Hematopoietic multipotent progenitor cell treated with erythropoietin and hydrocortisone succinate and interleukin-3 and kit ligand, for 15 days (in vitro differentiated cells): ENCODE data around the gene RHOBTB3.
"Not testable (repeated sequence)": the region's sequence is repeated elsewhere in the genome, so short reads cannot be mapped to it uniquely, and the experiment has no call there.

Experiments used
- DNase-seq: peaks from one replicate; pipeline ENCODE4 v3.0.0-alpha.2; 2015; ENCODE audit warnings: low spot score

The RHOBTB3 gene, protein sequence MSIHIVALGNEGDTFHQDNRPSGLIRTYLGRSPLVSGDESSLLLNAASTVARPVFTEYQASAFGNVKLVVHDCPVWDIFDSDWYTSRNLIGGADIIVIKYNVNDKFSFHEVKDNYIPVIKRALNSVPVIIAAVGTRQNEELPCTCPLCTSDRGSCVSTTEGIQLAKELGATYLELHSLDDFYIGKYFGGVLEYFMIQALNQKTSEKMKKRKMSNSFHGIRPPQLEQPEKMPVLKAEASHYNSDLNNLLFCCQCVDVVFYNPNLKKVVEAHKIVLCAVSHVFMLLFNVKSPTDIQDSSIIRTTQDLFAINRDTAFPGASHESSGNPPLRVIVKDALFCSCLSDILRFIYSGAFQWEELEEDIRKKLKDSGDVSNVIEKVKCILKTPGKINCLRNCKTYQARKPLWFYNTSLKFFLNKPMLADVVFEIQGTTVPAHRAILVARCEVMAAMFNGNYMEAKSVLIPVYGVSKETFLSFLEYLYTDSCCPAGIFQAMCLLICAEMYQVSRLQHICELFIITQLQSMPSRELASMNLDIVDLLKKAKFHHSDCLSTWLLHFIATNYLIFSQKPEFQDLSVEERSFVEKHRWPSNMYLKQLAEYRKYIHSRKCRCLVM

DNA sequence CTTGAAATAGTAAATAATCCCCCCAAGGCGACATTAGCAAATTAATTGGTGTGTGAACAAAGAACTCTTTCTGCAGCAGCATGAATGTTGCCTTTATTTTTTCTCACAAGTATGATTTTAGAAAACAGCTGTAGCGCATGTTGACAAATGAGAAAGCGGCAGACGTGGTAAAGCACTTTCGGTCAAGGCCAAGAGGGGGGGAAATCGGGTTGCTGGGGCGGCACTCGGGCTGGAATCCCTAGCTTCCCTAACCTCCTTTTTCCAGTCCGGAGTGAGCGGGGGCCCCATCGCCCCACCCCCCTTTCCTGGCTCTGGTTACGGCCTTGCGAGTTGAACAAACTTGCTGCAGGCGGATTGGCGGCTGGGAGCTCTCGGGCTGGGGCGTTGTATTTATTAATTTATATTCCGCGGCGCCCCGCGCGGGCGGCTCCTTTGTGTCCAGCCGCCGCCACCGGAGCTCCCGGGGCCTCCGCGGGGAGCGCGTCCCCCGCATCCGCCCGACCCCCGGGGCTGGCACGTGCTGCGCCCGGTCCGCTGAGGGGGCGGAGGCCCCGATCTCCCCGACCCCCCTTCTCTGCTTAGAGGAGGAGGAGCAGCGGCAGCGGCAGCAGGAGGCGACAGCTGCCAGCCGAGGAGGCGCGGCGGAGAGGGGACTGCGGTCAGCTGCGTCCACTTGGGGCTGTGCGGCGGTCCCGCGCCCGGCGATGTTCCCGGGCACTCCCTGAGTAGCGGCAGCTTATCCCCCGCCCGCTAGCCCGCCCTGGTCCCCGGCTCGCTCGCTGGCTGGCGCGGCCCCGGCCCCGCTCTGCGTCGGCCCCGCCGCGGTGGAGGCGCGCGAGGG lies at the start of gene RHOBTB3:
TSS of gene RHOBTB3 (plus strand) at position 607 of the 841 bp plus-strand sequence. CDS start 347 bp downstream, outside the sequence.
- peak; percentile 60 for DNase-seq

DNA sequence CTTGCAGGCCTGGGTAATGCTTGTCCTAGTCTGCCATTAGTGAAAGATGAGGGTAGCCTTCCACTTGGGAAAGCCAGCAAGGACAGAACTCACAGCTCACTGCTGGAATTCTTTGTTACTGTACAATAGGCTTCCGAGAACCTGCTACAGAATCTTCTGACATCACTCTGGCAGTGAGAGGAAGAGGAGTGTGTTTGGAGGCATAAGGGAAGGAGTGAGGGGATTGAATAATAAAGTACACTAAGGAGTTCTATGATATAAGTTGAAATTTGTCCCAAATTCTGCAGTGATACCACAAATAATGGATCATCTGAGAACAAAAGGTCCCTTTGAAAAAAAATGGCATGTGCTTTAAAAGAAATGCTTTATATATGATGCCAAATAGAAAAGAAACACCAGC lies 48.2 kb upstream of the RHOBTB3 start, which contains the start of gene SPATA9:
TSS of gene SPATA9 (minus strand) at position 101 of the 400 bp plus-strand sequence. CDS start 137 bp downstream, outside the sequence.
- no peak for DNase-seq

DNA sequence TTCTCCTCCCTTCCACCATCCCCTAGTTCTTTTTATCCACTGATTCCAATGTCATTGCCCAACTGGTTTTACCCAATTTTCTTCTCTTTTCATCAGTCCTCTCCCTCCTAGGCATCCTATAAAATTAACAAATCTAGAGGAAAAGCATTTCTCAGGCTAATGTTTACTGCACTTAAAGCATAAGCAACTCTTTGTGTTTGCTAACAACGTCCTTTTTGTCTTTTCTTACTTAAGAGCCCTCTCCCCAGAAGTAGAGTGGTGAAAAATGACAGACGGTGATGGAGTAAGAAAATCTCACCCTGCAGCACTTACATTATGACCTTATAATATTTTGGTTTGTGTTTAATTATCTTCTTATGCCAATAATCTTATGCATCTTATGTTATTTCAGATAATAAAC lies 46.8 kb upstream of the RHOBTB3 start:
- DNase-seq: no peak

DNA sequence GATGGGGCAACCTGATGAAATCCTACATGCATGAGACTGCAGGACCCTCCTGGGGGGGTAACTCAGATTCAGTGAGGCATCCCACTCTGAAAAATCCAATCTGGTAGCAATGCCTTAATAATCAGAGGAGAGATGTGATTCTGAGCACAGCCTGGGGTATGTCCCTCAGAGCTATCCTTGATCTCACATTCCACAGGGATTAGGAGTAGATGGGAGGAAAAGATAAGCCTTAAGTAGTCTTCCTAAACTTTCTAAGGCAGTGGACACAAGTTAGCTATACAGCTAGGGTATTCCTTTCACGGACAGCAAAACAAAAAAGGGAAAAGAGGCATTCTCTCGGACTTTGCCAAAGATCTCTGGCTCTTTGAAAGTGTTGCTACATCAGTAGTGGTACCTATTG lies 44.5 kb upstream of the RHOBTB3 start:
- no peak for DNase-seq

DNA sequence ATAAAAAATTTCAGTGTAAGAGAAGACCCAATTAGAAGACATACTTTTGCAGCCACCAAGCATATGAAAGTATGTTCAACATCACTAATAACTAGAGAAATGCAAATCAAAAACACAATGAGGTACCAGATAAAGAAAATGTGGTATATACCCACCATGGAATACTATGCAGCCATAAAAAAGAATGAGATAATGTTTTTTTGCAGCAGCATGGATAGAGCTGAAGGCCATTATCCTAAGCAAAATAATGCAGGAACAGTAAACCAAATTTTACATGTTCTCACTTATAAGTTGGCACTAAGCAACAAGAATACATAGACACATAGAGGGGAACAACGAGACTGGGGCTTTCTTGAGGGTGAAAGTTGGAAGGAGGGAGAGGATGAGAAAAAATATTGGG lies 41.5 kb upstream of the RHOBTB3 start:
- no peak for DNase-seq

DNA sequence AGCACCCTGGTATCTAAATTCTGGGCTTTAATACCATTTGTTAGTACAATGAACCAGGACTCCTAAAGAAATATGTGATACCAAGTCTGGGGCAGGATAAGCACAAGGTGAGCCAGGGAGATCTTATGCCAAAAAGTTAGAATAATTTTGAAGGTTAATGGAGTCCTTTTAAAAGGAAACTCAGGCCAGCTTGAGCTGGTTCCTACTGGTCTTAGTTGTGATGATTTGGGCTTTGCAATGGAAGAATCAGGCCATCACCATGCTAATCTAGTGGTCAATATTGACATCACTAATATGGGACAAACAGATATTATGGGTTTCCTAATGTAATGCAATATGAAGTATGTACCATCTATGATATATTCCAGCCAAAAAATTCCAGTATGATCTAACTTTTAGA lies 40.8 kb upstream of the RHOBTB3 start:
- no peak for DNase-seq

DNA sequence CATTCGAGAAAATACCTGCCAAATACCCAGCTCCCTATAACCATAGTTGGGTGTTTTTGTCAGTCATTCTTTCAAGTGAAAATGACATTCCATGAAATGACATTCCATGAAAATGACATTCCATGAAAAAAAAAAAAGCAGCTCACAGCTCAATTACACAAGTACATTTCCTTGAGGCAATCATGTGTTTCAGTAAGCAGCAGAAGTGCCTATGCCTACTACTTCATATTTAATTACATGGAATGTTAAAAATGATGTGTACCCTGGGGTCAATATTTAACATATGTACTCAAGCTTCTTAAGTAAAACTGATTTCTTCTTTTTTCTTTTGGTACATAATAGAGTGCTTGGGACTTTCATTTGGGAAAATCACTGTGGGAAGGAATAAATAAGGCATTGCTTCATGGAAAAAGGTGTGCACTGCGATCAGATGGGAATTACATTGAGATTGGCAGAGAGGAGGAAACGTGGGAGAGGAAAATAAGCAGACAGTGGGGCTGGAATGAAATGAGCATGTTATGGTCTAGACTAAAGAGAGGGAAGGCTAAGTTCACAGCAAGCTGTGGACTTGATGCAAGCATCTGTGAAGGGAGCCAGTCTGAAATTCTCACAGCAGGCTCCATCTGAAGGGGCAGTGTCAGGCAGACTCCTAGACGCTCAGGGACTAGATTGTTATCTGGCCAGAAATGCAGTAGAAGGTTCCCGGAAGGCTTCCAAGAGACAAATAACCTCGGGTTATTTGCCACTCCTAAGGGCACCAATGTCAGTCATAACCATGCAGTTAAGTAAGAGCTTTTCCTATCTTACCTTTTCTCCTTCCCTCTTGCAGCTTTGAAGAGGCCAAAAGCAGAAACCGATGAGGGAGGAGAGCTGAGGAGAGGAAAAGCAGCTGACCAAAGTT lies 33.1 kb upstream of the RHOBTB3 start:
- DNase-seq: no peak

DNA sequence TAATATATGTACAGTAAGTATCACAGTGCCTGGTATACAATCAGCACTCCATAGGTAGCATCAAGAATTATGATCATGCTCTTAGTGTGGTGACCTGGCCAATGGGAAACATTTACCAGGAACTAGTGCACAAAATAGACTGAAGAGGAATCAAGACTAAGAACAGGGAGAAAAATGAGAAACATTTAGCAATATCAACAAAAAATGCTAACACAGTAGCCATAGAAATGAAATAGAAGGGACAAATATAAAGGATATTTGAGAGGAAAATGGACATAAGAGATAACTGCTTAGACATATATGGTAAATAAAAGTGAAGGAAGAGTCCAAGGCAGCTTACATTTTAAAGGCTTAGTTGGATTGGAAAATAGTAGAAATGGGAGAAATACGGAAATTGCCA lies 31.8 kb upstream of the RHOBTB3 start:
- DNase-seq: no peak

DNA sequence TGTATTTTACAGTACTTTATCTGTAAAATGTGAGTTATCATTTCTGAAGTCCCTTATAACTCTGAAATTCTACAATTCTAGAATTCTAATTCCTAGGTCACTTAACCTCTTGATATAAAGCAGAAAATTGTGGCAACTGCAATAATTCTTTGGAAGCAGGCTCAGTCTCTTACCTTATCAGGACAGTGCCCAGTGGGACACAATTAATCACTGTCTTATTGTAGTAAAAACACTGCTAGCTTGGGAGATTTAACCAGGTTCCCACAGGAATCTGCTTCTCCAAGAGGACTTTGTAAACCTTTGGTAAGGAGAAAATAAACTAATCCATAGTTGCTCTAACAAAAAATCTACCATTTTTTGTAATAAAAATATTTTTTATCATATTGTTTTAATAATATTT lies 30.1 kb upstream of the RHOBTB3 start:
- DNase-seq: no peak

DNA sequence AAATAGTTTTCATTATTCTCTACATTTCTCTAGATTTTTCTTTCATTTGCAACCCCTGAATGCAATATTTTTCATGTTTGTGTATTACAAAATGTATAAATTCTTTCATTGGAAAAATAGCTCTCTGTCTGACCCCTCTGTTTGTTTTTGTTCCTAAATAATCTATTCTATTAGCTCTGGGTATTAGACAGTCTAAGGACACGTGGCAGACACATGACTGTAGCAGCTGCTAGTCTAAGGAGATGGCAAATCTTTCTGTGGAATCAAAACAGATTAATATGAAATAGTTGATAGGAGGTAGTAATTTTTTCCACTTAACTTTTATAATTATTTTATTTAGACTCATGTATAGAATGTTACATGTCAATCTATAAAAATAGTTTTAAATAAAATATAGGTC lies 27.0 kb upstream of the RHOBTB3 start:
- DNase-seq: no peak

DNA sequence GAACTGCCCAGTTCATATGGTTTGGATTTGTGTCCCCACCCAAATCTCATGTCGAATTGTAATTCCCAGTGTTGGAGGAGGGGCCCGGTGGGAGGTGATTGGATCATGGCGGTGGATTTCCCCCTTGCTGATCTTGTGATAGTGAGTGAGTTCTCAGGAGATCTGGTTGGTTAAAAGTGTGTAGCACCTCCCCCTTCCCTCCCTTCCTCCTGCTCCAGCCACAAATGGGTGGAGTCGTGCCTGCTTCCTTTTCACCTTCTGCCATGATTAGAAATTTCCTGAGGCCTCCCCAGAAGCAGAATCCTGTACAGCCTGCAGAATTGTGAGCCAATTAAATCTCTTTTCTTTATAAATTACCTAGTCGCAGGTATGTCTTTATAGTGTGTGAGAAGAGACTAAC lies 24.9 kb upstream of the RHOBTB3 start:
- DNase-seq: not testable (repeated sequence)

DNA sequence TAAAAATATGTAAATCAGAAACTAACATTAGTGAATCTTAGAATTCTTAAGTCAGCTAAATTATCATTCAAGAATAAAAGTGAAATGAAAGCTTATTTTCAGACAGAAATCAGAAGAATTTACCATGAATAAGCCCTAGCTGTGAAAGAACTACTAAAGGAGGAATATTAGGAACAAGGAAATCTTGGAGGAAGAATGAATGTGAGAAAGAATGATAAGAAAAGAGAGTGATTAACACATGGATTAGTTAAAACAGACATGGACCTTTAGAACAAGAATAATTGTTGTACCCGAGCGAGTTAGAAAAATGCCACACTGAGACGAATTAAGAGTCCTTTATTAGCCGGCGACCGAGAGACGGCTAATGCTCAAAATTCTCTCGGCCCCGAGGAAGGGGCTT lies 24.1 kb upstream of the RHOBTB3 start:
- DNase-seq: no peak

DNA sequence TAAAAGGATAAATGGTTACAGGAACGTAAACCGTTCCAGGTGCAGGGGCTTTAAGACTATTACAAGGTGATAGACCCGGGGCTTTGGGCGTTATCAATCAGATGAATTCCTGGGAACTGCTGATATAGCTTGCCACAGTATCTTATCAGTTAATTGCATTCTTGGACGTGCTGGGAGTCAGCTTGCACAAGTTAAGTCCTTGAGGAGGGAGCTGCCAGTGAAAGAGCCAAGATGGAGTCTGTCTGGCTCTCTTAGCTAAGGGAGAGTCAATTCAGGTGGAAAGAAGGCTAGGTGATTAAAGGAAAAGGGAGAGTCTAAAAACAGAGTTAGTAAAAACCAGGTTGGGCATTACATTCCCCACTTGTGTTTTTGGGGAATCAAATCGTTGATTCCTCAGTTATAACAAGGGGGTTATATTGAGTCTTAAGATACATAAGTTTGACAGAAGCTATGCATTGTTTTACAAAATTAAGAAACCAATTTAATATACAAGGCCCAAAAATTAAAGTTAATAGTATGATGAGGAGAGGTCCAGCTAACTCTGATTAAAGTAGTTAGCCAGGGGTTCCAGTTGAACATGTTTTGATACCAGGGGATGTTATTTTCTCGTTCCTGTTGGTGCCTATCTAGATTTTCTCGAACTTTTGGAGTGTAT lies 23.5 kb upstream of the RHOBTB3 start:
- not testable (repeated sequence) for DNase-seq

DNA sequence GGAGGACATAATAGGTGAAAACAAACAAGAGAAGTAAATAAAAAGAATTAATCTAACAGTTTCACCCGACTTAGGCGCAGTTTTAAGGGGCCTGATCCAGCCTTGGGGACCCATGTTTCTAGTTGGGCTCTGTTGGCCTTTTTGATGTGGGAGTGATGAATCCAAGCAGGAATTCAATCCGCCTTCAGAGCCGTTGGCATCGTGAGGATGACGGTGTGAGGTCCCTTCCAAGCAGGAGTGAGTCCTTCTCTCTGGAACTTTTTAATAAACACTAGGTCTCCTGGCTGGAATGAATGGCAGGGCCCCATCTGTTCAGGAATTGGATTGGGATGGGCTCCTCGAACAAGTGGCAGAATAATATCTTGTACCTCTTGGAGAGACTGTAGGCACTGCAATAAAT lies 22.3 kb upstream of the RHOBTB3 start:
- no peak for DNase-seq

DNA sequence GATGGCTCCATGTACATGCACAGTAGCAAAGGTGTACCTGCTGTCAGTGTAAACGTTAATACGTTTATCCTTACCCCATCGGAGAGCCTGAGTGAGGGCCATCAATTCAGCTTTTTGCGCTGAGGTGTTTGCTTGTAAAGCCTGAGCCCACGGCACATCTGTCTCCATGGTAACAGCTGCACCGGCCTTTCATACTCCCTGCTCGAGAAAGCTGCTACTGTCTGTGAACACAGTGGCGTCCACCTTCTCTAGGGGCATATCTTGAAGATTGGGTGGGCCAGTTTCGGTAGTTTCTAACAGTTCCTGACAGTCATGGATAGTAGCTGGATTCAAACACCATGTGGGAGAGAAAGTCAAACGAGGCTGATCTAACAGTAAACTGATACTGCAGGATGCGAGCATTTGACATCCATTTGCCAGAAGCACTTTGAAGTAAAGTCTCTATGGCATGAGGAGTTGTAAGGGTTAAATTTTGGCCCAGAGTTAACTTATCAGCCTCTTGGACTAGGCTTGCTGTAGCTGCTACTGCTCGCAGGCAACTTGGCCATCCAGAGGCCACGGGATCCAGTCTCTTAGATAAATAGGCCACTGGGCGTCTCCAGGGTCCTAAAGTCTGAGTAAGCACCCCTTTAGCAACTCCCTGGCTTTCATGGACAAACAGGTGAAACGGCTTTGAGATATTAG lies 21.0 kb upstream of the RHOBTB3 start:
- DNase-seq: peak; percentile 52

DNA sequence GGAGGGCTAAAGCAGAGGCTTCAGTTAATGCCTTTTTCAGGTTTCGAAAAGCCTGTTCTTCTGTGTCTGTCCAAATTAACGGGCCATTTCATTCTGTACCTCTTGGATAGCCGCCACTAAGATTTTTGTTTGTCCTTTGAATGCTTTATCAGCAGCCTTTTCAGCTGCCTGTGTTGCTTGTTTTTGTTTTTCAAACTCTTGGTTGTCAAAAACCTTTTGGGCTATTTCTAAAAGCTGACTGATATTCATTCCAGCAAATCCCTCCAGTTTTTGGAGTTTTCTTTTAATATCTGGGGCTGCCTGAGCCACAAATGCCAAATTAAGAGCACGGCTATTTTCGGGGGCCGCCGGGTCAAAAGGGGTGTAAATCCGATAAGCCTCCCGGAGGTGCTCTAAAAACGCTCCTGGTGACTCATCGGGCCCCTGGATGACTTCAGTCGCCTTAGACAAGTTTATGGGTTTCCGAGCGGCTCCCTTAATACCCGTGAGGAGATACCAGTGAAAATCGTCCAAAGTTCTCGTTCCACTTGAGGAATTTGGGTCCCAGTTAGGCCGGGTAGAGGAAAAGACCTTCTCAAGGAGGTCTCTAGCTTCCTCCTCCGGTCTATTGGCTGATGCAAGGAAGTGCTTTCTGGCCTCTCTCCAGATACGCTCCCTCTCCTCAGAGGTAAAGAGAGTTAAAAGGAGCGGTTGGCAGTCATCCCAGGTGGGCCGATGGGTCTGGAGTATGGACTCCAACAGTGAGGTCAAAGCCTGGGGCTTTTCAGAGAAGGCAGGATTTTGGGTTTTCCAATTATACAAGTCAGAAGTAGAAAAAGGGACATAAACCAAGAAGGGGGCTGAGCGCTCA lies 20.3 kb upstream of the RHOBTB3 start:
- not testable (repeated sequence) for DNase-seq

DNA sequence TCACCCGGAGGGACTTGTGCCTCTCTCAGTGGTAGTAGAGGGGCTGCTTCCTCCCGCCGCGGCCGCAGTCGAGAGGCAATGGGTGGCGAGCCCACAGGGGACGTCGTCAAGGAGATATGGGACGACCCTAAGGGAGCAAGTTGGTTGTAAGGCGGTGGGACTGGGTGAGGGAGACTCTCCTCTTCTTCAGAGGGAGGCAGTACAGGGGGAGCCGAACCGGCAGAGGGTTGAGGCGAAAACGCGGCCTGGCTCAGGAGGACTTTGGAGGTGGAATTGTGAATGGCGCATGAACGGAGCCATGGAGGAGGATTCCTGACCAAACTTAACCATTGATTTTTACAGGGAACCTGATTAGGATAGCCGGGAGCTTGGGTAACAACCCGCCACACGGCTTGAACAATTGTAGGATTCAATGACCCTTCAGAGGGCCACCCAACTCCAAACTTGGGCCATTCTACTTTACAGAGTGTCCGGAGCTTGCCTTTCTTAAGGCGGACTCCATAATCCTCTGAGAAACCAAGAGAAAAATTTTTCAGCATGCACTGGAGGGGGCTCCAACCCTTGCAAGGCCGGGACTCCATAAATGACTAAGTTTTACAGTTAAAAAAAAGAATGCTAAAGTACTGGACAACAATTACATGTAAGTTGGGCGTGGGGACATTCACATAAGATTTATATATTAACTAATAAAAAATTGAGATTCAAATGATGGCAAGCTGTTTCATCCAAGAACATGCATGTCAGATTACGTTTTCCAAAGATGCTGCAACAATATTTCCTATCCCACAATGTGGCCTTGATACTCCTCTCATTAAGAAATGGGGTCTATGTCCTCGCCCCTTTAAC lies 19.4 kb upstream of the RHOBTB3 start:
- no peak for DNase-seq

DNA sequence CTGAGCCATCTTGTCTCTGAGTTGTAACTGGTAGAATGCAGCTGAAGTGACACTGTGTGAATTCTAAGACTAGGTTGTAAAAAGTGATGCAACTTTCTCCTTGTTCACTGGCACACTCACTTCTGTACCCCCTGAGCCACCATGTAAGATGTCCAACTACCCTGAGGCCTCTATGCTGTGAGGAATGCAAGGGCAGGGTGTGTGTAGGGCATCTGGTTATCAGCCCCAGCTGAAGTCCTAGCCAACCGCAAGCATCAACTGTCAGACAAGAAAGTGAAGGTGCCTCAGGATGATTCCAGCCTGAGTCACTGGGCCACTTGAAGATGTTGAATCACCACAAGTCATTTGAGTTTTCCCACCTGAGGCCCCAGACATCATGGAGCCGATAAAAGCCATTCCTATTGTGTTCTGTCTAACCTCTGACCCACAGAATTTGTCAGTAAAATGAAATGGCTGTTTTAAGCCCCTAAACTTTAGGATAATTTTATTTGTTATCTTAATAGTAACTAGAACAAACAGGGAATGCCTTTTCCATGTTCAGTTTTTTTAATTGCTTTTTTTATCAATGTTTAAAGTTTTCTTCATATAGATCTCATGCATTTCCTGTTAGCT lies 18.7 kb upstream of the RHOBTB3 start:
- DNase-seq: peak; percentile 74
